GM18505 (cell line): ENCODE results near the gene ONECUT2.
"Not testable (repeated sequence)": the region's sequence is repeated elsewhere in the genome, so short reads cannot be mapped to it uniquely, and the experiment has no call there.

Experiments
- ATAC-seq: cut with Tn5 transposase; IDR thresholded peaks from one replicate; pipeline ENCODE4 v1.9.1; 2021; ENCODE audit not compliant: unreplicated experiment
- POLR2A ChIP-seq: IDR thresholded peaks from 4 replicates; pipeline ENCODE4 v1.6.1; 2011; ENCODE audit warnings: borderline replicate concordance; ENCODE audit not compliant: insufficient read depth, insufficient read length; ENCODE audit errors: extremely low read depth

ONECUT2 gene

DNA sequence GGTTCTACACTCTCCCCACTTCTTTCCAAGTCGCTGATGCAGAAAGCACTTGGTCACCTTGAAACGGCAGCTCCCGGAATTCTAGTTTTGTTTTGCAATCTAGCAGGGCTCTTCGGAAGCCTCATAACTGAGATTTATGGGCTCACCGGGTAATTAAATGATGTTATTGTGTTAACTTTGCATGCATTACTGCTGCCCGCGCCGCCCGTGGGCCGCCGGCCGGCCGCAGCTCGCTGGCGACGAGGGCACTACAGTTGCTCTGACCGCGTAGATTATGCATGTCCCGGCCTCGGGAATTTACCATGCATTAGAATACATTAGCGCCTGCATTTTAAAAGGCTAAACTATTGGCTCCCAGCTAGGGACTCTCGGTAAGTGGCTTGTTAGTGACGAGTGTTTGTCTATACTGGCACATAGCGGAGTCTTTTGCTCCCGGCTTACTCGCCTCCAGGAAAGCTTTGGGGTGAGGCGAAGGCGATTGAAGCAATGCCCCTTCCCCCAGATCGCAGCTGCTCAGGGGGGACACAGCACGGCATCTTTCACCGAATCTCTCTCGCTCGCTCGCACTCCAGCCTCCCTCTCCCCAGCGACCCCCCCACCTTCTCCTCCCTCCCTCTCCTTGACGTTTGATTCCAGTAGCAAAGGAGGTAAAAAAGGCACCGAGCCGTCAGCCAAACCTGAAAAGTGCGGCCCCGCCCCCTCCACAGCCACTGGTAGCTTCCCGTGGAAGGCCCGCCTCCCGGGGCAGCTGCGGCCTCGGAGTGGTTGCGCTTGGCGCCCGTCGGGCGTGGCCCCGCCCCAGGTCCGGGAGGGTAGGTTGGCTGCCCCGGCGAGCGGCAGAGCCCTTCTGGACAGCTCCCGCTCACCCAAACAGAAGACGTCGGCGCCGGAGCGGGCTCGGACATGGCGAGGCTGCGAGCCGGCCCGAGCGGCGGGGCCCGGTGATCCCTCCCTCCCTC, at the start of gene ONECUT2:
Gene ONECUT2, plus strand, starts transcription at position 839 of the 959 bp plus-strand sequence. CDS start 343 bp downstream, outside the sequence.
- no peak for TF ChIP-seq POLR2A
- ATAC-seq, result peak; percentile 89

DNA sequence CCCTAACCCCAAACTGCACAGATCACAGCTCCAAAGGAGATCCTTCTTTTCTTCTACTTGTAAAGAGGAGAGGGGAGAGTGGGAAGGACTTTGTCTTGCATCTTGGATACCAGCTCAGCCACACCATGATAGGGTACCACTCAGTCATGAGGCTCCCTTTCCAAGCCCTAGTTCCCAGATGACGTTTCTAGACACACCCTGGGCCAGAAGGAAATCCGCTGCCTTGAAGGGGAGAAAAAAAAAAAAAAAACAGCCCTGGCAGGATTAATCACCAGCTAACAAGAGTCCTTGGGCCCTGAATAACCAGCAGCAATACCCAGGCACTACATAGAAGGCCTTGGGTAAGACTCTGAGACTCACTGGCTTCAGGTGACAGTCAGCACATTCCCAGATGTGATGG, 45.9 kb upstream of the ONECUT2 start:
- ATAC-seq, result no peak
- no peak for TF ChIP-seq POLR2A

DNA sequence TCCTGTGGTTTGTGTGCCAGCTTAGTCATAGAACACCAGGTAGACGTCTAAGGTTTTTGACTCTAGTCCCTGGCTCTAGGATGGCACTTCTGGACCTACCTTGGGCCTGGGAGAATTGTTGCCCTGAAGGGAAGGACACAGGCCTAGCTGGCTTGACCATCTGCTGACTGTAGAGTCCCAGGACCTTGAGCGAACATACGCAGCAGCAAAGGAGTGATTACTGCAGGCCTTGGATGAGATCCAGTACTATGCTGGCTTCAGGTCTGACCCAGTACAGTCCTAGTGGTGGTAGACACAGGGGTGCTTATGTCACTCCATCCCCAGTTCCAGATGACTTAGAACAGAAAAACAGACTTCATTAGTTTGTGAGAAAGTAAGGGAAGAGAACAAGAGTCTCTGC, 45.1 kb upstream of the ONECUT2 start:
- no peak for ATAC-seq
- TF ChIP-seq POLR2A, result no peak

DNA sequence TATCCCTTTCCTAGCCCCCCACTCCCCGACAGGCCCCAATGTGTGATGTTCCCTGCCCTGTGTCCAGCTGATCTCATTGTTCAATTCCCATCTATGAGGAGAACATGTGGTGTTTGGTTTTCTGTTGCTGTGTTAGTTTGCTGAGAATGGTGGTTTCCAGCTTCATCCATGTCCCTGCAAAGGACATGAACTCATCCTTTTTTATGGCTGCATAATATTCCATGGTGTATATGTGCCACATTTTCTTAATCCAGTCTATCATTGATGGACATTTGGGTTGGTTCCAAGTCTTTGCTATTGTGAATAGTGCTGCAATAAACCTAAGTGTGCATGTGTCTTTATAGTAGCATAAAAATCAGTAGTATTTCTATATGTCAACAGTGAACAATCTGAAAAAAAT, 40.4 kb upstream of the ONECUT2 start:
- ATAC-seq, result not testable (repeated sequence)

DNA sequence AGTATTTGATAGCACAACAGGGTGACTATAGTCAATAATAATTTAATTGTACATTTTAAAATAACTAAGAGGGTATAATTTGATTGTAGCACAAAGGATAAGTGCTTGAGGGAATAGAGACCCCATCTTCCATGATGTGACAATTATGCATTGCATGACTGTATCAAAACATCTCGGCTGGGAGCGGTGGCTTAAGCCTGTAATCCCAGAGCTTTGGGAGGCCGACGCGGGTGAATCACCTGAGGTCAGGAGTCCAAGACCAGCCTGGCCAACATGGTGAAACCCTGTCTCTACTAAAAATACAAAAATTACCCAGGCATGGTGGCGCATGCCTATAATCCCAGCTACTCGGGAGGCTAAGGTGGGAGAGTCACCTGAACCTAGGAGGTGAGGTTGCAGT, 38.3 kb upstream of the ONECUT2 start:
- not testable (repeated sequence) for ATAC-seq

DNA sequence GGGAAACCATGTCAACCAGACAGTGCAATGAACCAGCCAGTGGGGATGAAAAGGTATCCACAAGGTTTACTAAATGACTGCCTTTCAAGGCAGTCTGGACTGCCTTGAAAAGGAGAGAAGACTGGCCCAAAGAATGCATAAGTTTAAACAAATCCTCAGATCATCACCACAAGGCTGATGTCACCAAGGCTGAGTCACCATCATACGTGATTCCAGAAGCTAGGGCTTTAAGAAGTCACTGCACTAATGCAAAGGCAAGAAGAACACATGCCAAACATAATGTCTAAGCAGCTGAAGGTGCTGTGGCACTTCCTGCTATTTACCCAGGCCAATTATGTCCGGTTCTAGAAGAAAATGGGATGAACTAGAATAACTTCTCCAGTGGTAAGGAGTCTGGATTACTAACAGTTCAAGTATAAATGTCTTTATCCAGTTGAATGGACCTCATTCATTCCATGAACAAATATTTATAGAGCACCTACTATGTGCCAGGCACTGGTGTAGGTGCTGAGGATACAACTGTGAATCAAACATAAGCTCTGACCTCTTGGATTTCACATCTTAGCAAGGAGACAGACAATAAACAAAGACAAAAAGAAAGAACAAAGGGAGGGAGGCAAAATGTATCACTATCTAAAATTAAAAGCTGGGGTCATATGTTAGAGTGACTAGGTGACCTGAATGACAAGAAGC, 37.6 kb upstream of the ONECUT2 start:
- no peak for TF ChIP-seq POLR2A
- ATAC-seq, result no peak

DNA sequence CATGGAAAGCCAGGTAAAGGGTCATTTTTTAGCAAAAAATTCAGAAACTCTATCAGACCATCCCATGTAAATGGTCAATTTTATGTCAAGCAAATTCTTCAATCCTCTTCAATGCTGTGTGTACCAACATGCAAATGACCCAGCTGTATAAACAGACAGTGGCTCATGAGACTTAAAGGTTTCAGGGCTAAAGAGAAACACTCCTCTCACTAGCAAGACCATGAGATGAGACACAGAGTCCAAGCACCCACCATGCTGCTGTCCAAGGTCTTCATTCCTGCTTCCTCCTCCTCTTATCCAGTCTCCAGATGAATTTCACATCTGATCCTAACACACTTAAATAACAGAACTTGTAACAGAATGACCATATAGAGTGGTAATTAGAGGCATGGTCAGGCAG, 30.8 kb upstream of the ONECUT2 start:
- no peak for ATAC-seq
- TF ChIP-seq POLR2A, result no peak

DNA sequence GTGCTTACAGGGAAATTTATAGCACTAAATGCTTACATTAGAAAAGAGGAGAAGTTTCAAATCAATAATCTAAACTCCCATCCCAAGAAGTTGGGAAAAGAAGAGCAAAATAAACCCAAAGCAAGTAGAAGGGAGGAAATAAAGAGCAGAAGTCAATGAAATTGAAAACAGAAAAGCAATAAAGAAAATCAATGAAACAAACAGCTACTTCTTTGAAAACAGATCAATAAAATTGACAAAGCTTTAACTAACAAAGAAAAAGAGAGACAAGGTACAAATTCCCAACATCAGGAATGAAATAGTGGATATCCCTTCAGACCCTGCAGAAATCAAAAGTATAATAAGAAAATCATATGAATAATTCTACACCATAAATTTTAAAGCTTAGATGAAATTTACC, 25.5 kb upstream of the ONECUT2 start:
- no peak for ATAC-seq
- TF ChIP-seq POLR2A, result no peak

DNA sequence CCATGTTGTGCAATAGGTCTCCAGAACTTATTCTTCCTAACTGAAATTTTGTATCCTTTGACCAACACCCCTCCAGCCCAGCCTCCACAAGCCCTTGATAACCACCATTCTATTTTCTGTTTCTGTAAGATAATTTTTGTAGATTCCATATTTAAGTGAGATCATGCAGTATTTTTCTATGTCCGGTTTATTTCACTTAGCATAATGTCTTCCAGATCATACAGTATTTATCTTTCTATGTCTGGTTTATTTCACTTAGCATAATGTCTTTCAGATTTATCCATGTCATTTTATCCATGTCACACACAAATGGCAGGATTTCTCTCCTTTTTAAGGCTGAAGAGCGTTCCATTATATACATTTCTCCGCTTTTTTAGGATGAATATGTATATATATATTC, 24.4 kb upstream of the ONECUT2 start:
- no peak for TF ChIP-seq POLR2A
- ATAC-seq, result no peak

DNA sequence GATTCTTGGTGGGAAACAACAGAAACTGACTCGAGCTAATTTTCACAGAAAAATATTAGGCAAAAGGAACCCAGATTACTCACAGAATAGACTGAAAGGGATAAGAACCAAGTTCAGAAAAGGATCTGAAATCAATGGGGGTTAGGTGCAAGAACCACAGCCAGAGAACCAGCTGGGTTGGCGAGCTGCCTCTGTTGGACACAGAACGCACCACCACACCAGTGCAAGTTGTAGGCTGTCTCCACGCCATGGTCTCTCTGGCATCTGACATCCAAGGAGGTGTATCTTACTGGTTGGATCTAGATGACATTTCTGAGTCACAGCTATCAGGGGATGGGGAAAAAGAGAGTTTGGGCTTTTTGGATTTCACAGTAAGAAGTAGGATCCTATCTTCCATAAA, 18.6 kb upstream of the ONECUT2 start:
- no peak for ATAC-seq
- no peak for TF ChIP-seq POLR2A

DNA sequence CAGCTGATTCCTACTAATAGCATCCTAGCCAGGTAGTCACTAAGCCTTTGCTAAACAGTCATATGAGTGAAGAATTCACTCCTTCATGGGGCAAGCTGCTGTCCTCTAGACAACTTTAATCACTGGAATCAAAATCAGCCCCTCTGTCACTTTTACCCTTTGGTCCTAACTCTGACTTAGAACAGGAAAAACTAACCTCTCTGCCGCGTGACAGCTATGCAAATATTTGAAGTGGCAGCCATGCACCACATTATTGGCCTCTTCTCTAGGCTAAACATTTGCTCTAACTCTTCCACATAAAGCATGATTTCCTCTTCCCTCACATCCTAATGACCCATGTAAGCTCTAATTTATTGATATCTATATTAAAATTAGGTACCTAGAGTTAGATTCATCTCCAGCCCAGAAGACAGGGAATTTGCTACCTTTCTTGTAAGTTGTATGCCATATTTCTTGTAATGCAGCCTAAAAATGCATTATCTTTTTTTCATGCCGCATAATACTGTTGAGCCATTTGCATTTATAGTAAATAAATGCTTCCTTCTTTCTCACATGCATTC, 12.8 kb upstream of the ONECUT2 start:
- no peak for TF ChIP-seq POLR2A
- no peak for ATAC-seq

DNA sequence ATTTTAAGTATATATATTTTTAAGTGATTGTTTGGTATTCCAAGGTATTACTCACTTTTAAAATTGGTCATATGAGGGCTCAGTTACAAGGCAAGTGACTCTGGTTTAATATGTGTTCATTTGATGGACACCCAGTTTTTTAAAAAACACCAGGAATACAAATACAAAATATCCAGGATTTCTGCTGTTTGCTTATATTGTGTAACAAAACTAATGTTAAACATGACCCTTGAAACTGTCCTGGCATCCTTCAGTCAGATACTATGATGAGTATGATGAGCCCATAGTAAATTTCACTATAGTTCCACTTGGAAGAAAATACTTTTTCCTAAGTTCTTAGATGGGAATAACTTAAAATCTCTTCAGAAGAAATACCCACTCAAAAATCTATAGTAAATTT, 11.4 kb upstream of the ONECUT2 start:
- TF ChIP-seq POLR2A, result no peak
- ATAC-seq, result no peak

DNA sequence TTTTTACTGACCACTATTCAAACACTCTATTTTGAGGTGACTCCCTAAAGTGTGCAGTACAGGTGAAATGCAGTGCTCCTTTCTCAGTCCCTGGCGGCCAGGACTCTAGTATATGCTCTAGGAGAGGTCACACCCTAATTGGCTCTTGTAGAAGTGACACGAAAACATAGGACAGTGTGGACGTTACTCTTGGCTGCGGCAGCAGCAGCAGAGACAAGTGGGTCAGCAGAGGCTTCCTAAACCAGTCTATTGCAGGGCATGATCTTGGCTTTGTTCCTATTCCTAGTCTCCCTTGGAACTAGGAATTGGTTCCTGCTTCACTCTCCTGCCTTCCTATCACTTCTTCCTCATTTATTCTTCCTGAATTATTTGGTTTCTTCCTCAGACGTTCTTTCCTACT, 10.1 kb upstream of the ONECUT2 start:
- no peak for ATAC-seq

DNA sequence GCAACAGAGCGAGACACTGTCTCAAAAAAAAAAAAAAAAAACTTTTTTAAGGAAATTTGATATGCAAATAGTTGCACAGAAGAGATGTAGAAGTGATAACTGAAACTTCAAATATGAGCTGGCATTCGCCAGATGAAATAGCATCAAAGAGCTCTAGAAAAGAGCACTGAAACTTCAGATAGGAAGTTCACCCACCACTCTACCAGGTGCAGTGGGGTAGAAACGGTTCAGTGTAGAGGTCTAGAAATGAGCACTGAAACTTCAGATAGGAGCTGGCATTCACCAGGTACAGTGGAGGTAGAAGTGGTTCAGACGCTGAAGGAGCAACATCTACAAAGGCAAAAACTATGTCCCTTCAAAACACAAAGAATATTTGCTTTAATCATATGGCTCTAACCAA, 9.0 kb upstream of the ONECUT2 start:
- TF ChIP-seq POLR2A, result no peak
- no peak for ATAC-seq

More for the DNA sequence above, 10.1 kb upstream of the ONECUT2 start:
- TF ChIP-seq POLR2A, result no peak
